ENCODE measurements around the gene TIAM1. TPM values are rescaled to one million over a fixed set of nuclear protein-coding genes. Genes with fewer than 3 reads are reported as not detected.

TIAM1 gene
- total RNA-seq (10 to 100 TPM; 54.2 to 68.7 TPM), total RNA-seq (195 to 203 reads per million in 2 donors)

- Mint-ChIP-seq H3K27me3 (peaks cover 37% of the 10 kb centered on the region), H3K4me1 (peaks cover 39% of the 10 kb centered on the region)
- no peak for DNase-seq
Measured at GRCh38 chr21:31343680-31344480, at the start of gene TIAM1. TIAM1 (minus strand) TSS chr21:31344261; CDS start chr21:31266972, 77,289 bp downstream.

GRCh38 chr21:31387560-31388186 lies 43.6 kb upstream of the TIAM1 start:
- ATAC-seq (no peak), DNase-seq (no peak)
- no peak overlapping the region for H3K4me3 Mint-ChIP-seq
- H3K4me1 Mint-ChIP-seq = peaks cover 2% of the 10 kb centered on the region
- H3K27me3 Mint-ChIP-seq = no peaks in the 10 kb centered on the region
- H3K9me3 ChIP-seq (ENCODE audit: control insufficient read depth, low read length, poor library complexity, severe bottlenecking) = no peaks in the 10 kb centered on the region
- no peaks in the 10 kb centered on the region for H3K36me3 Mint-ChIP-seq (ENCODE audit: low read depth)
- no peak overlapping the region for H3K27ac Mint-ChIP-seq

More at GRCh38 chr21:31343680-31344480, at the start of gene TIAM1:
- no peaks in the 10 kb centered on the region for H3K9me3 ChIP-seq (ENCODE audit: control insufficient read depth, low read length, poor library complexity, severe bottlenecking)
- ATAC-seq = peak; percentile 60
- Mint-ChIP-seq H3K36me3 (ENCODE audit: low read depth) (peaks cover 6% of the 10 kb centered on the region), H3K4me3 (peak within 1 kb of the TSS; percentile 94), H3K27ac (peak within 1 kb of the TSS; percentile 88)

GRCh38 chr21:31386006-31386405 lies 41.9 kb upstream of the TIAM1 start:
- ATAC-seq = no peak
- H3K27me3 Mint-ChIP-seq = no peaks in the 10 kb centered on the region
- H3K27ac Mint-ChIP-seq = no peak overlapping the region

DNA sequence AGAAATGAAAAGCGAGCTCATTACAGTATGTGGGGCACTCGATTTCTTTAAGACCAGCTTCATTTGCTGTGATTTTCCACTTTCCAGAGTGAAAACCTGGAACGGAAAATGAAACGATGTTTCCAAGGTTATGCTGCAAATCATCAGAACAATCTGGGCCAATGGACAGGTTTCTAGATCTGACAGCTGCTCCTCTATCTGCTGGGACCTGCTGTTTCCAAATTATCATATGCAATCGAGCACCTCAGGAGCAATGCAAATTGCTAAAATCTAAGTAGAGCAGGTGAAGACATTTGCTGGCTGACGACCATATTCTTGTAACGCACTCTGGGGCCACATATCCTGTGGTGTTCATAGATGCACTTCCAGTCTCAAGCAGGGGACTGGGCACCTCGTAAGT lies 39.7 kb upstream of the TIAM1 start:
- ATAC-seq = no peak
- Mint-ChIP-seq H3K4me1 (no peaks in the 10 kb centered on the region), H3K4me3 (no peak overlapping the region), H3K36me3 (ENCODE audit: low read depth) (no peaks in the 10 kb centered on the region), H3K27me3 (no peaks in the 10 kb centered on the region), H3K27ac (no peak overlapping the region)
- no peaks in the 10 kb centered on the region for H3K9me3 ChIP-seq (ENCODE audit: control insufficient read depth, low read length, poor library complexity, severe bottlenecking)
- no peak for DNase-seq

More at GRCh38 chr21:31386006-31386405, 41.9 kb upstream of the TIAM1 start:
- H3K4me1 Mint-ChIP-seq = peaks cover 2% of the 10 kb centered on the region
- H3K36me3 Mint-ChIP-seq (ENCODE audit: low read depth) = no peaks in the 10 kb centered on the region
- no peak overlapping the region for H3K4me3 Mint-ChIP-seq
- H3K9me3 ChIP-seq (ENCODE audit: control insufficient read depth, low read length, poor library complexity, severe bottlenecking) = no peaks in the 10 kb centered on the region
- no peak for DNase-seq

DNA sequence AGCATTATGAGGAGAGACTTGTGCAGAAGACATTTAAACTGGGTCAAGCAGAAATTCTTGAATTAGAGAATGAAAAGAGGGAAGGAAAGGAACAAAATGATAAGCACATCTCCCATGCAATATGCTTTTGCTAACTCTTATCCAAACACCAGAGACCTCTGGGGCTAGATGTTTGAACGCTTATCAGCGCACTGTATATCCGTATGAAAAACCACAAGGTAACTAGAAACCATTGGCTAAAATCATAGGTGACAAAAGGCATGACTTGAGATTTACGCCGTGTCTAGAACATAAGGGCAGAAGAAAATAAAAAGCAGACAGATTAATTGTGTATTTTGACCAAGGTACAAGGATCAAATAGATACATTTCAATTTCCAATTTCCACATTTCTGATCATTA lies 38.0 kb upstream of the TIAM1 start:
- H3K36me3 Mint-ChIP-seq (ENCODE audit: low read depth) = no peaks in the 10 kb centered on the region
- no peak overlapping the region for H3K4me3 Mint-ChIP-seq
- H3K27me3 Mint-ChIP-seq = no peaks in the 10 kb centered on the region
- H3K4me1 Mint-ChIP-seq = no peaks in the 10 kb centered on the region
- DNase-seq = no peak
- no peak for ATAC-seq
- H3K27ac Mint-ChIP-seq = no peak overlapping the region
- no peaks in the 10 kb centered on the region for H3K9me3 ChIP-seq (ENCODE audit: control insufficient read depth, low read length, poor library complexity, severe bottlenecking)

GRCh38 chr21:31376301-31376700 lies 32.2 kb upstream of the TIAM1 start:
- no peak overlapping the region for H3K4me3 Mint-ChIP-seq
- H3K9me3 ChIP-seq (ENCODE audit: control insufficient read depth, low read length, poor library complexity, severe bottlenecking) = no peaks in the 10 kb centered on the region
- no peak overlapping the region for H3K27ac Mint-ChIP-seq
- ATAC-seq = no peak
- no peaks in the 10 kb centered on the region for H3K4me1 Mint-ChIP-seq
- H3K27me3 Mint-ChIP-seq = no peaks in the 10 kb centered on the region
- no peak for DNase-seq
- no peaks in the 10 kb centered on the region for H3K36me3 Mint-ChIP-seq (ENCODE audit: low read depth)

- H3K4me1 Mint-ChIP-seq = no peaks in the 10 kb centered on the region
- H3K36me3 Mint-ChIP-seq (ENCODE audit: low read depth) = no peaks in the 10 kb centered on the region
- no peak overlapping the region for H3K4me3 Mint-ChIP-seq
- no peak for DNase-seq
- ATAC-seq = no peak
- H3K27ac Mint-ChIP-seq = no peak overlapping the region
- no peaks in the 10 kb centered on the region for H3K27me3 Mint-ChIP-seq
- H3K9me3 ChIP-seq (ENCODE audit: control insufficient read depth, low read length, poor library complexity, severe bottlenecking) = no peaks in the 10 kb centered on the region
Measured at GRCh38 chr21:31374395-31374794, 30.3 kb upstream of the TIAM1 start.

DNA sequence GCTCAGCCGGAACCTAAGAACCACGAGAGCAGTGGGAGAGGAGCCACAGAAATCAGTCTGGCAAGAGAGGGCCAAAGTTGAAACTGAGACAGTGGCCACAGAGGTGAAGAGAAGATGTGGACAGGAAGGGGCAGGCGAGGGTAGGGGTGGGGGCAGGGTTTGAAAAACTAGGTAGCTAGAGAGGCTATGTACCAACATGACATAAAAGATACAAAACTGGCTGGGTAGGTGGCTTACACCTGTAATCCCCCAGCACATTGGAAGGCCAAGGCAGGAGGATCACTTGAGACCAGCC lies 28.4 kb upstream of the TIAM1 start:
- Mint-ChIP-seq H3K4me3 (no peak overlapping the region), H3K27me3 (no peaks in the 10 kb centered on the region), H3K4me1 (no peaks in the 10 kb centered on the region), H3K36me3 (ENCODE audit: low read depth) (no peaks in the 10 kb centered on the region), H3K27ac (no peak overlapping the region)
- no peak for DNase-seq
- ATAC-seq = no peak
- no peaks in the 10 kb centered on the region for H3K9me3 ChIP-seq (ENCODE audit: control insufficient read depth, low read length, poor library complexity, severe bottlenecking)

GRCh38 chr21:31371715-31372470 lies 27.8 kb upstream of the TIAM1 start:
- DNase-seq (no peak), ATAC-seq (no peak)
- H3K4me3 Mint-ChIP-seq = no peak overlapping the region
- H3K27me3 Mint-ChIP-seq = no peaks in the 10 kb centered on the region
- H3K9me3 ChIP-seq (ENCODE audit: control insufficient read depth, low read length, poor library complexity, severe bottlenecking) = no peaks in the 10 kb centered on the region
- H3K36me3 Mint-ChIP-seq (ENCODE audit: low read depth) = no peaks in the 10 kb centered on the region
- peaks cover under 1% of the 10 kb centered on the region for H3K4me1 Mint-ChIP-seq
- no peak overlapping the region for H3K27ac Mint-ChIP-seq

DNA sequence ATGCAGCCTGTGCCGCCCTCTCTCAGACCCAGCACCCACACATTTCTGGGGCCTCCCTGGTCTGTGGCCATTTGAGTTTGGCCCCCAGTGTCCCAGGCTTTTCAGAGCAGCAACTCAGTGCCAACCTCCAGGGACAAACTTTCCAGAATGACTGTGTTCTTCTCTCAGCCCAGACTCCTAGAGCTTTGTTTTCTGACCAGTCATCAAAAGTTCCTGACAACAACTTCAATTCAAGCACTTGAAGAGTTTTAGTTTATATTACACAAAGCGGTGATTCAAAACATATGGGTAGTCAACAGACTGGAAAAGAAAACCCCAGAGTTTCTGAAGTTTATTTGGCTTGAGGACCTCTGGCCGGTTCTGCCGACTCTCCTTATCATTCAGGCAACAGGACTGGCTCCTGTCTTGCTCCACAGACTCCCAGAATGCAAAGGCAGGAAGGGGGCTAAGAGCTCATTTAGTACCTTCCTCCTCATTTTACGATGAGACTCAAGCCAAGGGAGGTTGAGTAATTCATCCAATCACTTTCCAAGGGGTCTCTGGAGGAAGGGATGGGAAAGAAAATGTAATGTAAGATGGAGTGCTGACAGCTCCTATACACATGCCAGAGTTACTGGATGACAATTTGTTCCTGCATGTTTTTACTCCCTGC lies 27.0 kb upstream of the TIAM1 start:
- no peak for ATAC-seq
- H3K36me3 Mint-ChIP-seq (ENCODE audit: low read depth) = no peaks in the 10 kb centered on the region
- H3K9me3 ChIP-seq (ENCODE audit: control insufficient read depth, low read length, poor library complexity, severe bottlenecking) = no peaks in the 10 kb centered on the region
- H3K4me3 Mint-ChIP-seq = no peak overlapping the region
- H3K27me3 Mint-ChIP-seq = no peaks in the 10 kb centered on the region
- H3K27ac Mint-ChIP-seq = peak overlapping the region; percentile 45
- peaks cover 2% of the 10 kb centered on the region for H3K4me1 Mint-ChIP-seq
- no peak for DNase-seq

DNA sequence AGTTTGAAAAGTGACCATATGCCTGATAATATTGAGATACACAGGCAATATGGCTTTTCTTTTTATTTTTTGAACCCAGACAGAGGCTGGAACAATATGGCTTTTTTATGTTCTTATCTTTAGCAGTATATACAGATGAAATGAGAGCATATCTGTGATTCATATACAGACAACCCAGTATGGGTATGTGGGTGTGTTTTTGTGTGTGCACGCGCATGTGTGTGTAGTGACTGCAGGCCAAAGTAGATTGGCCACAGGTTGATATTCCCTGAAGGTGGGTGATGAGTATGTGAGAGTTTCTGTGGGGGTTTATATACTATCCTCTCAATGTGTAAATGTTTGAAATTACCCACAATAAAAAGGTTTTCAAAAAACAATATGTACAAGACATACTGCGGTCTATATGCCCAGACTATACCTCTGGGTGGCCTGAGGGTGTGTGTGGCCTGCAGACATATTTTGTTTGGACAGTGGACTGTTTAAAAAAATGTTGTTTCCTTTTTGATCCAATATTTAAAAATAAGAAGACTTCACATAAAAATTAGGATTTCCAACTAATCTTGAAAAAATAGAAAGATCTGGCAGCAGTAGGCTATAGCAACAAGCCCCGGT lies 26.3 kb upstream of the TIAM1 start:
- peaks cover 2% of the 10 kb centered on the region for H3K4me1 Mint-ChIP-seq
- no peak for ATAC-seq
- H3K27ac Mint-ChIP-seq = peak overlapping the region; percentile 45

GRCh38 chr21:31368361-31368760 lies 24.3 kb upstream of the TIAM1 start:
- DNase-seq = no peak

More for the DNA sequence above, 26.3 kb upstream of the TIAM1 start:
- no peaks in the 10 kb centered on the region for H3K9me3 ChIP-seq (ENCODE audit: control insufficient read depth, low read length, poor library complexity, severe bottlenecking)
- no peaks in the 10 kb centered on the region for H3K36me3 Mint-ChIP-seq (ENCODE audit: low read depth)
- H3K27me3 Mint-ChIP-seq = no peaks in the 10 kb centered on the region
- H3K4me3 Mint-ChIP-seq = no peak overlapping the region
- no peak for DNase-seq

GRCh38 chr21:31367801-31368200 lies 23.7 kb upstream of the TIAM1 start:
- H3K27ac Mint-ChIP-seq = no peak overlapping the region
- H3K27me3 Mint-ChIP-seq = no peaks in the 10 kb centered on the region
- no peaks in the 10 kb centered on the region for H3K9me3 ChIP-seq (ENCODE audit: control insufficient read depth, low read length, poor library complexity, severe bottlenecking)
- H3K36me3 Mint-ChIP-seq (ENCODE audit: low read depth) = no peaks in the 10 kb centered on the region
- ATAC-seq (no peak), DNase-seq (no peak)
- H3K4me3 Mint-ChIP-seq = no peak overlapping the region
- H3K4me1 Mint-ChIP-seq = peaks cover 24% of the 10 kb centered on the region

More at GRCh38 chr21:31368361-31368760, 24.3 kb upstream of the TIAM1 start:
- H3K9me3 ChIP-seq (ENCODE audit: control insufficient read depth, low read length, poor library complexity, severe bottlenecking) = no peaks in the 10 kb centered on the region
- Mint-ChIP-seq H3K27me3 (no peaks in the 10 kb centered on the region), H3K4me1 (peaks cover 18% of the 10 kb centered on the region), H3K4me3 (no peak overlapping the region), H3K36me3 (ENCODE audit: low read depth) (no peaks in the 10 kb centered on the region), H3K27ac (no peak overlapping the region)
- no peak for ATAC-seq
